ENCODE measurements around the gene PTPRG.

Gene PTPRG

DNA sequence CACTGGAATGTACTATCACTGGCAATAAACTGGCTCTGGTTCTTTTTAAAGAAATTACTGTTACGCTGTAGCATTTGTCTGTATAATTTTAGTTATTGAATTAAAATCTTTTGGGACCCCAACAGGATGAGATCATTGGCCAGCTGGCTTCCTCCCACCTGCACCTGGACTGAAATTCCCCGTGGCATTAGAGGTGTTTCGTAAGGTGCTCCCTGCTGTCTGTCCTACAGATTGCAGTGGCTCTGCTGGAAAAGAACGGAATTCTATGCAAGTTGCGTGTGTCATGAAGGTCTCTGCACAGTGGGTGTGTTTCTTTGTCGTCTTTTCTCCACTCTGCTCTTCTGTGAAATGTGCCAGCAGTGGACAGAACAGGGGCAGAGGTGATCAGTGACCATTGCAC lies 383.4 kb downstream of the PTPRG start:
- in situ Hi-C loops (cut with MboI; ENCODE audit: low sequenced_read_pairs) = no loop called here

DNA sequence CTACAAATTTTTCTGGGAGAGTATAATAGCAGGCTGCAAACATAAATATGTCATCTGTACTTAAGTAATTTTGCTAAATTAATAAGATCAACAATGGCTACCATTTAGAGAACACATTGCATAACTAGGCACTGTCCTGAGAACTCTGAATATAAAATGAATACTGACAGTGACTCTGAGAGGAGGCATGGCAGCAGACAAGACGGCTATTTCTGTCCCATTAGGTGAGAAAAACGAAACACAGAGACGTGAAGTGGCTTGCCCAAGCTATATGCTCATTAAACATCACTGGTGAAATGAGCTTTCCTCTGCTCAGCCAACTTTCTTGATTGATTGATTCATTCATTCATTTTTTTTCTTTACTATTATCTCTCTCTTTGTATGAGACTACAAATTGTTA lies 384.3 kb downstream of the PTPRG start:
- in situ Hi-C loops (cut with MboI; ENCODE audit: low sequenced_read_pairs) = no loop called here

DNA sequence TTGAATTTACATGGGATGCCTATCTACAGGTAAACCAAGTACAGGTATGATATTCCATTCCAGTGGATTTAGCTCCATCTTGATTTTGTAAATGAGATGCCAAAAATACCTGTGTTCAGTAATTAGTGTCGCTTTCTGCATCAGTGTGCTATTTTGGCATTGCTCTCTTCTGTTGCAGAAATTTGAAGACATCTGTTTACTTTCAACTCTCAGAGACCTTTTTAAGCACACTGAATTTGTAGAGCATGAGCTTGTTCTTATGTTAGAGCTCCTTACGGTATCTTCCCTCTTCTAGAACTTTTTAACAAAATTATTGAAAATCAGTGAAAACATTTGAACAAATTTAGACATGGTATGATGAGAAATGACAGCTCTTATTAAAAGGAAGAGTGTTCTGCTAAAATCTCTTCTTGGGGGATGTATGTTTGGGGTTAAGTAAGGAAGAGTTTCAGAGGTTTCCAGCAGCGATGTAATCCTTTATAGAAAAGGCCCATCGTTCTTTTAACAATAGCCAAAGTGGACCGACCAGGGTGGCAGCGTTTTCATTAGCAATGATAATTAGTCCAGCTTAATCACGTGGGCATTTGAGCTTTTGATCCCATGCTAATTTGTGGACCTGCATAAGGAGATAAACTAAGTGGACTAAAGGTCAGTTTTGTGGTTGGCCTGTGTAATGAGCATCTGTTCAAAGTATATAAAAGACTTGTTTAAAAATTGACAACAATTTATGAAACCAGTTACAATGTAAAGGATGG lies 385.4 kb downstream of the PTPRG start:
- in situ Hi-C loops (cut with MboI; ENCODE audit: low sequenced_read_pairs) = no loop called here

DNA sequence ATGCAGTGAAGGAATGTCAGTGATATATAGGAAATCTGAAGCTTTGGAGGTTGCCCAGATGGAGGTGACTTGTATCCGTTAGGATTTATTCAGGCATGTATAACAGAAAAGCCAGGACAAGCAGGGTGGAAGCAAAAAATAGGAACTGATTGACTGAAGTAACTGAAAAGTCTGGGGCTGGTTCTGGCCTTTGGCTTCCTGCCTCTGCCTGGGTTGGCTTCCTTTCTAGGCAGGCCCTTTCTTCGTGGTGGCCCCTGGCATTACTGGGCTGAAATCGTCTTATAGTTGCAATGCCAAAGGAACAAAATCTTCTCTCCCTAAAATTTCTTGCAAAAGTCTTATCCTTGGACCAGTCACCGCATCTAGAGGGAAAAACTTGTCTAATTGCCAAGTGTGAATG lies 386.1 kb downstream of the PTPRG start:
- in situ Hi-C loops (cut with MboI; ENCODE audit: low sequenced_read_pairs) = no loop called here

DNA sequence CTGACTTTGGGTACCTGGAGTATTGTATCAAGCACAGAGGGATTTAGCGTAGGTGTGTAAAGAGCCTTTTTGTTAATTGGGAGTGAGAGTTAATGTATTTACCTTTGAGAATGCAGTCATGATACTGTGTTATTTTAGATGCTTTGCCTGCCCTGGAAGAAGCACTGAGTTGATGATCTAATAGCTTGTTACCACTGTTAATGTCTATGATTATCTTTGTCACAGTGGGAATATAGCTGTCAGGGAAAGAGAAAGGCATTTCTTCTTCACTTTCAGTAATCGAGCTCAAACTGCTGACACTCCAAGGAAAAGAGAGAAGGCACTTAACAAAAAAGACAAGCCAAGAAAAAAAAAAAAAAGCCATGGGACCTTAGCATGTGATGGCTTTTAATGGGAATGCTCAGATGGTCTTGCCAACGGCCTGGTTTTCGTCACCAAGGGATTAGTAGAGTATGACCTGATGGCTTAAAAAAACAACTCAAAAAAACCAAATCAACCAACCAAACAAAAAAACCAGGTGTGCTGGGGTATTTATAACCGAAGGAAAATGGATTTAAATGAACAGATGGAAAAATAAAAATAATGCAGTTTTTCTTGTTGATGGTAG lies 387.4 kb downstream of the PTPRG start:
- in situ Hi-C loops (cut with MboI; ENCODE audit: low sequenced_read_pairs) = no loop called here

DNA sequence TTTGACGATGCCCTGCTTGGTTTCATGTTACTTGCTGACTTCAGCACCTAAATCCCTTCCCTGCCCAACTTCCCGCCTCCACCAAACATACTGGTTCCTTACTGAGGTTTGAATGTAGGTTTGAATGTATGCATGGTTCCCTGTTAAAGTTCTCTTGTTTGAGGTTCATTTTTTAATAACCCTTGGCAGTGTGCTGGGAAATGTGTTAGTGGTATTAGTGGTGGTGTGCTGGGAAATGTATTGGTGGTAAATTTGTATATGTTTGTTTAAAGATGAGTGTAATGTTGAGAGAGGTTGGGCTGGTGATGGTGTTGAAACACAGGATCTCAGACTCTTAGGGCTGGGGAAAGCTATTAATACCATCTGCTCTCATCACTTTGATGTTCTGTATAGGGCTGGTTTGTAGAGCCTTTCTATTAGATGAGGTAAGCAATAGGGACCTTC lies 392.7 kb downstream of the PTPRG start:
- in situ Hi-C loops (cut with MboI; ENCODE audit: low sequenced_read_pairs) = no loop called here

DNA sequence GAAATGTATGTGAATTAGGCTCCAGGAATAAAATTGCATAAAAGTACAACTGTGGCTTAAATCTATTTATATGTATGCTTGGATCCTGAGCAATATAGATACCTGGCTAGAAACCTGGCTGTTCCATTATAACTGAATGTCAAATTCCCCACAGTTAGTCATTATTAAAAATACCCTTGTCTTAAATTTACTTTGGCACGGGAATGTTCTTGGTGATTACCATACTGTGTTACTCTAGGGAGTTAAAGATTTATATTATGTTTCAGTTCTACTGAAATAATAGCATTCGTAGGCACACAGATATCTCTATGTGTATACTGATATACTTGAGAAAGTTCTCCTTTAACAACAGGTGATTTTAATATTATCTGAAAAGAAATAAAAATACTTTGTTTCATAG lies 394.1 kb downstream of the PTPRG start:
- in situ Hi-C loops (cut with MboI; ENCODE audit: low sequenced_read_pairs) = no loop called here

DNA sequence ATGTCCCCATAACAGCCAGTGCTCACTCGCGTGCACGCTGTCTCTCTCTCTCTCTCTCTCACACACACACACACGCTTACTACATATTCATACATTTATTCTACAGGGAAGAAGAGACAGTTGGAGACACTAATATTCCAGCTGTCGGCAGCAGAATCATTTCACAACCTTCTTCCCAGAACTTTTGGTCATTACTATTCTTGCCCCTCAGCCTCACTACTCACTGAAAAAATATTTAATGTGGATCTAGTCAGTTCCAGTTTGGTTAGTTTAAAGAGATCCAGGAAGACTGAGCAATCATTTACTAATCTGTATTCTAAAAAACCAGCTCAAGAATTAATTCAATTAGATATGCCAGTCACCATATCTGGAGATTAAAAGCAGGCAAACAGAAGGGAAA lies 394.9 kb downstream of the PTPRG start:
- in situ Hi-C loops (cut with MboI; ENCODE audit: low sequenced_read_pairs) = no loop called here

DNA sequence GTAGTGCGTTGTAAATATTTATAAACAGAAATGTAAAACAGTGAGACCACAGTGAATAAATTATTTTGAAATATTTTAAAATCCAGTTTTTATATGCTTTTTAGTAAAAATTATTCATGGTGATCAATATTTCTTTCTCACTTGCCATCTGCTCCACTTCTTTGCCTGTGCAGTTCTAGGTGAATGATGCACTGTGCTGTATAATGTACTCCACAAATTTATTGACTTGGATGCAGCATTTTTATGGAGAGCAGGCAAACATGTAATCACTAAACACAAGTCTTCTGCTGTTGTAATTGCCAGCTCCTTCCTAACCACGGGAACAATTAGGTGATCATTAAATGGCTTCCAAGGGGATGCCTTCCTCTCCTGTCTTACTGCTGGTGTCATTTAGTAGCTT lies 395.9 kb downstream of the PTPRG start:
- in situ Hi-C loops (cut with MboI; ENCODE audit: low sequenced_read_pairs) = no loop called here

DNA sequence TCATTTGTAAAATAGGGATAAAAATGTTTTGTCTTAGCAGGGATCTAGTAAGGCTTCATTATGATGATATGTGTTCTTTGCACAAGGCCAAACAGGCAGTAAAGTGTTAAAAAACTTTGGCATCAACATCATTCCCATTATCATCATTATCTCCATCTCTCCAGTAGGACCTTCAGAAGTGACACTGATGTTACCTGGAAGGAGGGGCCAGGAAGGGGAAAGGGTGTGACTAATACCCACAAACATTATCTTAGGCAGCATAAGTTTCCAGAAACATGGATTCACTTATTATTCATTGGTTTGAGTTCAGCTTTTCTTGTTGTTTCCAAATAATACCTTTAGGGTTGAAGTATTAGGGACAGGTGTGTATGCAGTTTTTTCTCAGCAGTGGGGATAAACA lies 399.6 kb downstream of the PTPRG start:
- in situ Hi-C loops (cut with MboI; ENCODE audit: low sequenced_read_pairs) = no loop called here

DNA sequence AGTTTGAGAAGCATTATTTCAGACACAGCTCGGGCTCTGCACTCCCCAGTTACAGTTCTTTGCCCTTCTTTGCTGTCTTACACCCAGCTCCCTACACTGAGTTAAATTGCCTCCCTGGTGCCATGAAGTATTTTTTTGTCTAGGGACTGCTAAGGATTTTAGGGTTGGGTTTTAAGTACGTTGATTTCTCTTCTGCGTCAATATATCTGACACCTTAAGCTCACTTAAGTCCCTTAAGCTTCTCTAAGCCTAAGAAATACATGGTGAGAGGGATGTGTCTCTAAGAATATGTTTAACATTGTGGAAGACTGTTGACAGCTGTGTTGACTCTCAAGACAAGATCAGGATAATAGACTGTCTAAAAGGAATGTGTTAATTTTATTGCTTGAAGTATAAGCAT lies 400.5 kb downstream of the PTPRG start:
- in situ Hi-C loops (cut with MboI; ENCODE audit: low sequenced_read_pairs) = no loop called here

DNA sequence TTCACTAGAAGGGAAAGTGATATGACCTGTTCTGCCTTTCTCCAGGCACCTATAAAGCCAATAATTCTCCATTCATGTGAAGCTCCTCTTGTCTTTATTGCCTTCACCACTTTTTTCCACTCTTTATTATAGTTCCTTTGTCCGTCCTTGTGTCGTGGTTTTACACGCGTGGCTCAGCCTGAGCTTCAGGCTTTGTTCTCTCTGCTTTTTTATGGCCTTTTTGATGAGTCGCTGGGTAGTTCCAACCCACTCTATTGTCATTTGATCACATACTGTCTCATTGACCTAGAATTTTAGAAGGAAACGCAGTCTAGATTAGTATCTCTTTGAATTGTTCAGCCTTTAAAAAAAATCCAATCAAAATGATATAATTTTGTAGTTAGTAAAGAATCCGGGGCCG lies 403.2 kb downstream of the PTPRG start:
- in situ Hi-C loops (cut with MboI; ENCODE audit: low sequenced_read_pairs) = no loop called here

DNA sequence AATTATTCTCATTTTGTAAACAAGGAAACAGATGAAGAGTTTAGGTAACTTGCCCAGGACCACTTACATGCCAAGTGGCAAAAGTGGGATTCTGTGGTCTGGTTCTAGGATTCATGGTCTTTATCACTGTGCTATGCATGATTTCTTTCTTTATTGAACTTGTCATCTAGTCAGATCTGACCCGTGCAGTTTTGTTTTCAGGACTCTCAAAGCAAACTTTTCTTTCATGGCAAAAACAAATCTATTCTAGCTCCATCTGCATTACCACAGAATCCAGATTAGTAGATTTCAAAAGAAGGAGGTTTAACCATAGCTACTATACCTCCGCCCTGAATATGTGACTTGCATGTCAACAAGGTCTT lies 404.4 kb downstream of the PTPRG start:
- in situ Hi-C loops (cut with MboI; ENCODE audit: low sequenced_read_pairs) = no loop called here

DNA sequence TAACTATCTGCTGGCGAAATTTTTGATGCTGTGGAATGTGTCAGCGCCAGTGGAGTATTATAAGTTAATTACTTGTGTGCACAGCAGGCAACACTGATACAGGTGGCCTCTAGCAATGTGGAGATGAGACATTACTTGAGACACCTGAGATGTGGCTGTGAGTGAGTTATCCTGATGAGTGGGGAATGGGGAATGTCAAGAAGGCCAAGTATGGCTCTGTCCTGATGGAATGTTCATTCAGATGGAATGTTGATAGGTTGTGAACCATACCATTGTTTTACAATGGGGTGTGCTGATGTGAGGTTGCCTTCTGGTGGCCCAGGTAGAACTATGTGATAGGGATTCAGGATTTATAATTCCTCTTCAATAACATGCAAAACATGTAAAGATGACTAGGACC lies 404.8 kb downstream of the PTPRG start:
- in situ Hi-C loops (cut with MboI; ENCODE audit: low sequenced_read_pairs) = no loop called here

DNA sequence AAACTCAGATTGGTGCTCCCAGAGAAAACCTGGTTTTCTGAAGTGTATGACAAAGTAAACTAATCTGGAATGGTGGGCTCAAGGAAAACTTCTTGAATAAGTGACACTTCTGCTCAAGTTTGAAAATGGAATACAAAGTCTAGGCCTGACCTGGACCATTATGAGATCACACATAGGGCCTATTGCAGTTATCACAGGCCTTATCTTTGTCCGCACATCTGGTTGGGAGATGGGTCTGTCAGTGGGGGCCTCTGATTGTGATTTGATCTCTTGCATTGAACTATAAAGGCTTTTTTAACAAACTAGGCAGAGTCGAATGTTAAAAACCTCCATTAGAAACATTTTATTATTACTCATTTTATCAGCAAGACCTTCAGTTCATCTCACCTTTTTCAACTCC lies 405.6 kb downstream of the PTPRG start:
- in situ Hi-C loops (cut with MboI; ENCODE audit: low sequenced_read_pairs) = no loop called here

DNA sequence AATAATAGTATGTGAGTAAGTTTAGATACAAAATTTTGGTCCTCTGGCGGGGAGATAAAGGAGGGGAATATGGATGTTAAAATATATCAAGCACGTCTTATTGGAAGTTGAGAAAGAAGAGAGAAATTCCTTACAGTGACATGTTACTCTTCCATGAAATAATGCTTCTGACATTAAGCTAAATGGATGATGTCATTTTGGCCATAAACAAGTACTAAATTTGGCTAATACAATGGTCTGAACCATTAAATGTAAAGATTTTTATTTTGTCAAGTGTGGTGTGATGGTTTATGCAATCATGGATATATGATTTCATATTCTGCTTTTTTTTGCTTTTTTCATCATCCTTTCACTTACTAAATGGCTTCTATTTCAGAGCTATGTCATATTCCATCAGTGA lies 406.6 kb downstream of the PTPRG start:
- in situ Hi-C loops (cut with MboI; ENCODE audit: low sequenced_read_pairs) = no loop called here

DNA sequence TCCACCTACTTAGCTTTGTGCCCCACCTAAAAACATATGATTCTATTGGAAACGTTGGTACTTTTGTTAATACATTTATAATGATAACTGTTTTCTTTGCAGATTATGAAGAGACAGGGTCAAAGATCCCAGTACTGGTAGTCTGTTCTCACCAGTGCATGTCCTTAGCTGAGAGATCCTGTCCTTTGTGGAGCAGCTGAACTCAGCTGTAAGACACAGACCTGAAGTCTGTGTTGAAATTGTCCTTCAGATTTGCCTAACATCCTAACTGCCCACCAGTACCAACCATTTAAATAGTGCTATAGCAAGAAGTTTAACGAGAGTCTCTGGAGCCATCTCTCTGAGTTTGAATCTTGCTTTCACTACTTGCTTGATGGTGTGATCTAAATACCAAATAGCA lies 413.3 kb downstream of the PTPRG start:
- in situ Hi-C loops (cut with MboI; ENCODE audit: low sequenced_read_pairs) = no loop called here

DNA sequence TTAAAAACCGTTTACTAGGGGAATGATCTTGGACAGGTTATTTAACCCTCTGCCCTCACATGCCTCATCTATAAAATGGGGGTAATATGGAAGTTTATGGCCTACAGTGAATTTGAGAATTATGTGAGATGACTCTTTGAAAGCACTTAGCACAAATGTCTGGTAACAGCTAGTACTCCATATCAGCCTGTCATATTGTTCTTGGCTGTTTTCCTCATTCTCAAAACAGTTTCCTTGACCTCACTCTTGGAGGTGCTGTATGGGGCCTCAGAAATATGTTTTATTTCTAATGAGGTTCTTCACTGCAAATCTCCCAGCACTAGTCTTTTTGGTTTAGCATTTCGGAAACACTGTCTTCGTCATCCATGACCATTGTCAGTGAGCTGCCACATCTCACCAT lies 413.8 kb downstream of the PTPRG start:
- in situ Hi-C loops (cut with MboI; ENCODE audit: low sequenced_read_pairs) = no loop called here

DNA sequence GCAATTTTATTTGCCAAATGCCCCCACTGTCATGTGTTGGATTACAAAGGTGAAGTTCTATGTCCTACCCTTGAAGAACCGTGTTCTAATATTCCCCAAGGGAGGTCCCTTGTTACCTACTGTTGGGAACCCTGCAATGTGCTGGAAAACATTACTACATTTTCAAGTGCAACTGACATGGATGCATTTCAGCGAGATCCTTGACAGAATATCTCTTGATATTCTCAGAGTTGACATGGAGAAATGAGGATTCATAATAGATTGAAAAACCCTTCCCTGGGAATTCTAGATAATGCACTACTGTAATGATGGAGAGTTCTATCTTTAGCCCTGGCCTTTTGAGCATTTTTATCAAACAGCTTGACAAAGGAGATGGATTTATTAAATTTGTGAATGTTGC lies 414.6 kb downstream of the PTPRG start:
- in situ Hi-C loops (cut with MboI; ENCODE audit: low sequenced_read_pairs) = no loop called here

DNA sequence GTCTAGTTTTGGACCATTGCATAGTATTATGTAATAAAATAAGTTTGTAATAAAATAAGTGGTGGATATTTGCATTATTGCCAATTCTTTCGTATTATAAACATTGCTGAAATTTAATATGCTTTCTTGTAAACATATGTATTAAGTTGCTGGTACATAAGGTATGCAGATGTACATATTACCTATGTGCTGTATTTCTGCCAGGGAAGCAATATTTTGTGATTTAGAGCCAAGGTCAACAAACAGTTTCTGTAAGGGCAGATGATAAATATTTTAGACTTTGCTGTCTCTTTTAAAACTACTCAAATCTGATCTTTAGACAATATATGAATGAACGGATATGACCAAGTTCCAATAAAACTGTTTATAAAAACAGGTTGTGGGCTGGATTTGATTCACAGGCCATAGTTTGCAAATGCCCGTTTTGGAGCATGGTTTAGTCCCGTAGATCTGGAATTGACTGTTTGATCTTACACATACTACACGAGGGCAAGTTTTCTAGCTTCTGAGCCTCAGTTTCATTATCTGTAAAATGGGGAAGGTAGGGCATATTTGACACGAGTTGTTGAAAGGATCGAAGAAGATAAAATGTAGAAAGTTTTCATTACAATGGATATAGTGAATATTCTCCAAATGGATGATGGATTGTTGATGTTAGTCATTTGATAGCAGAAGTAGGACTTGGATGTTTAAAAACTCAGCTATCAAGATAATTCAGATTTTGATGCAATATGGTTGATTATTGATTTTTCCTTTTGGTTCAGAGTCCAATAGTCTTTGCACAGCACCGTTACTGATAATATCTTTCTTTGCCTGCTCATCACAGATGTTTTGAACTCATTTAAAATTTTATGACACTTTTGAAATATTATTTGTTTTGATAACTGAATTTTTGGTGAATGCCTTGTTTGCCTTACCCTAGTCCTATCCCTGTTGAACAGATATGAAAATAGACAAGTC lies 417.4 kb downstream of the PTPRG start:
- in situ Hi-C loops (cut with MboI; ENCODE audit: low sequenced_read_pairs) = no loop called here

DNA sequence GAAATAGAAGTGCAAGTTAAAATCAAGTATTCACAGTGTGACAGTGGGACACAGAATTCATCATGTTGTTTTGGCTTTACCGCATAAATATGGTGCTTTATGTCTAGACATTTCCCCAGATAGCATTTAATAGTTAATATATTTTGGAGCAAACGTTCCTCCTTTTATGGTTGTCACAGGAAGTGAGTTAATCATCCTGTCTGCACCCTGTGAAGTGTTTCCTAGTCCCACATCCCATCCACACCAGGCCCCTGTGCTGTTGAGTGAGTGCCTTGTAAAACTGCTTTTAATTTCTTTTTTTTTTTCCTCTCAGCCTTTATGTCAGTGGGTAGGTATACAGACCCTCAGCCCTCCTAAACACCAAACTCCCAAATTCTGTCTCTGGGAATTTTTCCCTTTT lies 418.3 kb downstream of the PTPRG start:
- in situ Hi-C loops (cut with MboI; ENCODE audit: low sequenced_read_pairs) = no loop called here

DNA sequence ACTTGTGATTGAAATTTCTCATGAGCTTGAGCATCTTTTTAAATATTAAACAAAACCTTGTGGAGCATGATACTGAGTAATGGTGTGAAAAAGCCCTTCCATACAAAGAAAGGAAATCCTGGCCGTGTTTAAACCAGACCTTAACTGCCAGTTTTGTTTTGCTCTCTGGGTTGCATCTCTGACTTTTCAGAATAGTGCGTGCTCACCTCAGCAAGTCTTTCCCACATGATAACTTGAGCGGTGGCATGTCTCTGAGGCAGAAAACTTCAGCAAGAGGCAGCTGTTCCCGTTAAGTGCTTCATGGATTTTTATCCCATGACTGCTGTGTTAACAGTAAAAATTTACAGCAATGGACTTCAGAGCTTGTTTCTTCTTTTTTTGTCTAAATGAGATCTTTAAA lies 418.7 kb downstream of the PTPRG start:
- in situ Hi-C loops (cut with MboI; ENCODE audit: low sequenced_read_pairs) = no loop called here
